OCI-LY7 (cell line): Measurements from ENCODE around the gene GABRD.

Experiments used
- EZH2phosphoT487 ChIP-seq: fragments of 200-600 bp; sonication (generic); IDR thresholded peaks from 2 replicates; pipeline ENCODE4 v1.6.1; 2018; ENCODE audit warnings: low read depth, borderline replicate concordance, mild to moderate bottlenecking, mixed run types, antibody characterized with exemption, low read length, moderate library complexity, mixed read lengths
- TF ChIP-seq, protein P1 (sequence below): fragments of 200-600 bp; sonication (generic); conservative IDR thresholded peaks from 2 replicates; pipeline ENCODE4 v1.5.1; 2014; ENCODE audit warnings: mild to moderate bottlenecking, antibody characterized with exemption, low read length, moderate library complexity, mixed read lengths

DNA sequence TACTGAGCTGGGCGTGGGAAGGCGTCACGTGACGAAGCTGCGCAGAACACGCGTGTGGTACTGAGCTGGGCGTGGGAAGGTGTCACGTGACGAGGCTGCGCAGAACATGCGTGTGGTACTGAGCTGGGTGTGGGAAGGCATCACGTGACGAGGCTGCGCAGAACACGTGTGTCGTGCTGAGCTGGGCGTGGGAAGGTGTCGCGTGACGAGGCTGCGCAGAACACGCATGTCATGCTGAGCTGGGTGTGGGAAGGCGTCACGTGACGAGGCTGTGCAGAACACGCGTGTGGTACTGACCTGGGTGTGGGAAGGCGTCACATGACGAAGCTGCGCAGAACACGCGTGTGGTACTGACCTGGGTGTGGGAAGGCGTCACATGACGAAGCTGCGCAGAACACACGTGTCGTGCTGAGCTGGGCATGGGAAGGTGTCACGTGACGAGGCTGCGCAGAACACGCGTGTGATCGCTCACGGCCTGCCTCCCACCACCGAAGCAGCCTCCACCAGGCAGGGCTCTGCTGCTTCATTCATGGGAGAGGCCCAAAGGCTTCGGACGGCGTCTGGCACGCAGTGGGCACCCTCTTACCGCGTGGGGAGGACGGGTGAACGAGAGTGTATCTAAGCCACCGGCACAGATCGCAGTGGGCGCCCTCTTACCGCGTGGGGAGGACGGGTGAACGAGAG, 39.5 kb upstream of the GABRD start:
- TF ChIP-seq, protein P1, sequence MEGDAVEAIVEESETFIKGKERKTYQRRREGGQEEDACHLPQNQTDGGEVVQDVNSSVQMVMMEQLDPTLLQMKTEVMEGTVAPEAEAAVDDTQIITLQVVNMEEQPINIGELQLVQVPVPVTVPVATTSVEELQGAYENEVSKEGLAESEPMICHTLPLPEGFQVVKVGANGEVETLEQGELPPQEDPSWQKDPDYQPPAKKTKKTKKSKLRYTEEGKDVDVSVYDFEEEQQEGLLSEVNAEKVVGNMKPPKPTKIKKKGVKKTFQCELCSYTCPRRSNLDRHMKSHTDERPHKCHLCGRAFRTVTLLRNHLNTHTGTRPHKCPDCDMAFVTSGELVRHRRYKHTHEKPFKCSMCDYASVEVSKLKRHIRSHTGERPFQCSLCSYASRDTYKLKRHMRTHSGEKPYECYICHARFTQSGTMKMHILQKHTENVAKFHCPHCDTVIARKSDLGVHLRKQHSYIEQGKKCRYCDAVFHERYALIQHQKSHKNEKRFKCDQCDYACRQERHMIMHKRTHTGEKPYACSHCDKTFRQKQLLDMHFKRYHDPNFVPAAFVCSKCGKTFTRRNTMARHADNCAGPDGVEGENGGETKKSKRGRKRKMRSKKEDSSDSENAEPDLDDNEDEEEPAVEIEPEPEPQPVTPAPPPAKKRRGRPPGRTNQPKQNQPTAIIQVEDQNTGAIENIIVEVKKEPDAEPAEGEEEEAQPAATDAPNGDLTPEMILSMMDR = no peak
- TF ChIP-seq EZH2phosphoT487 = no peak
